Ureter (tissue), 1 donor: ENCODE measurements around the gene DAP. TPM values are rescaled to one million over a fixed set of nuclear protein-coding genes. Genes with fewer than 3 reads are reported as not detected.

Experiments used
- DNase-seq: peaks from one replicate; pipeline ENCODE4 v3.0.0-alpha.2; 2020; ENCODE audit warnings: low spot score
- total RNA-seq: library from RNA; stranded (reverse); gene quantifications from one replicate; pipeline ENCODE4 v1.2.4, GENCODE V29; 2023
- donor health status: DM: yes; HTN: yes; CAD: no.

DAP gene
- total RNA-seq, 1 donor from 2014 or later: 209 TPM

- no peak for DNase-seq
Measured at GRCh38 chr5:10709933-10710332, 51.1 kb downstream of the DAP start.

GRCh38 chr5:10709409-10709808, 51.6 kb downstream of the DAP start:
- no peak for DNase-seq

GRCh38 chr5:10708189-10708944, 52.7 kb downstream of the DAP start:
- no peak for DNase-seq

- no peak for DNase-seq
Measured at GRCh38 chr5:10707198-10708142, 53.6 kb downstream of the DAP start.

- no peak for DNase-seq
Measured at GRCh38 chr5:10706326-10706725, 54.7 kb downstream of the DAP start.

GRCh38 chr5:10705747-10706146, 55.3 kb downstream of the DAP start:
- no peak for DNase-seq

GRCh38 chr5:10704949-10705621, 55.9 kb downstream of the DAP start:
- DNase-seq: no peak

- peak; percentile 67 for DNase-seq
Measured at GRCh38 chr5:10703676-10704075, 57.4 kb downstream of the DAP start.

GRCh38 chr5:10702911-10703491, 58.0 kb downstream of the DAP start:
- DNase-seq: no peak

GRCh38 chr5:10702040-10702629, 58.9 kb downstream of the DAP start:
- DNase-seq: peak; percentile 63

- no peak for DNase-seq
Measured at GRCh38 chr5:10701567-10702039, 59.4 kb downstream of the DAP start.

- no peak for DNase-seq
Measured at GRCh38 chr5:10700516-10700915, 60.5 kb downstream of the DAP start.

GRCh38 chr5:10699987-10700386, 61.0 kb downstream of the DAP start:
- DNase-seq: no peak

GRCh38 chr5:10699281-10699874, 61.7 kb downstream of the DAP start:
- DNase-seq: no peak

GRCh38 chr5:10695759-10696543, 65.1 kb downstream of the DAP start:
- DNase-seq: no peak

GRCh38 chr5:10695055-10695649, 65.9 kb downstream of the DAP start:
- peak; percentile 77 for DNase-seq

- no peak for DNase-seq
Measured at GRCh38 chr5:10691826-10692785, 68.9 kb downstream of the DAP start.
